ENCODE results near the gene IL17RA.

The IL17RA gene

GRCh38 chr22:17106161-17106784, 21.5 kb downstream of the IL17RA start:
- no peak for DNase-seq (ENCODE audit: low read depth, low spot score)

GRCh38 chr22:17106785-17107546, 22.2 kb downstream of the IL17RA start:
- DNase-seq (ENCODE audit: low read depth, low spot score): no peak

- DNase-seq (ENCODE audit: low read depth, low spot score): no peak
Observed at GRCh38 chr22:17107547-17107810, 22.7 kb downstream of the IL17RA start.

GRCh38 chr22:17108256-17109112, 23.7 kb downstream of the IL17RA start:
- no peak for DNase-seq (ENCODE audit: low read depth, low spot score)

- no peak for DNase-seq (ENCODE audit: low read depth, low spot score)
Observed at GRCh38 chr22:17109113-17109865, 24.5 kb downstream of the IL17RA start.

GRCh38 chr22:17109976-17110375, 25.2 kb downstream of the IL17RA start:
- DNase-seq (ENCODE audit: low read depth, low spot score): no peak

GRCh38 chr22:17110791-17111550, 26.2 kb downstream of the IL17RA start:
- no peak for DNase-seq (ENCODE audit: low read depth, low spot score)

GRCh38 chr22:17112491-17113042, 27.8 kb downstream of the IL17RA start:
- DNase-seq (ENCODE audit: low read depth, low spot score): no peak

GRCh38 chr22:17113600-17113999, 28.8 kb downstream of the IL17RA start:
- no peak for DNase-seq (ENCODE audit: low read depth, low spot score)

GRCh38 chr22:17114173-17114897, 29.5 kb downstream of the IL17RA start:
- no peak for DNase-seq (ENCODE audit: low read depth, low spot score)

- no peak for DNase-seq (ENCODE audit: low read depth, low spot score)
Observed at GRCh38 chr22:17114898-17115235, 30.1 kb downstream of the IL17RA start.

GRCh38 chr22:17115236-17115635, 30.4 kb downstream of the IL17RA start:
- no peak for DNase-seq (ENCODE audit: low read depth, low spot score)

GRCh38 chr22:17115945-17116565, 31.3 kb downstream of the IL17RA start:
- no peak for DNase-seq (ENCODE audit: low read depth, low spot score)

- DNase-seq (ENCODE audit: low read depth, low spot score): no peak
Observed at GRCh38 chr22:17116572-17117330, 32.0 kb downstream of the IL17RA start.

- DNase-seq (ENCODE audit: low read depth, low spot score): no peak
Observed at GRCh38 chr22:17117400-17117799, 32.6 kb downstream of the IL17RA start.

GRCh38 chr22:17117890-17118289, 33.1 kb downstream of the IL17RA start:
- DNase-seq (ENCODE audit: low read depth, low spot score): no peak

GRCh38 chr22:17118342-17118741, 33.5 kb downstream of the IL17RA start:
- no peak for DNase-seq (ENCODE audit: low read depth, low spot score)

GRCh38 chr22:17119481-17120202, 34.8 kb downstream of the IL17RA start:
- DNase-seq (ENCODE audit: low read depth, low spot score): no peak

Measured in smooth muscle cell of the brain vasculature (primary cell).